ENCODE data around the gene IGF1R.

Gene IGF1R

DNA sequence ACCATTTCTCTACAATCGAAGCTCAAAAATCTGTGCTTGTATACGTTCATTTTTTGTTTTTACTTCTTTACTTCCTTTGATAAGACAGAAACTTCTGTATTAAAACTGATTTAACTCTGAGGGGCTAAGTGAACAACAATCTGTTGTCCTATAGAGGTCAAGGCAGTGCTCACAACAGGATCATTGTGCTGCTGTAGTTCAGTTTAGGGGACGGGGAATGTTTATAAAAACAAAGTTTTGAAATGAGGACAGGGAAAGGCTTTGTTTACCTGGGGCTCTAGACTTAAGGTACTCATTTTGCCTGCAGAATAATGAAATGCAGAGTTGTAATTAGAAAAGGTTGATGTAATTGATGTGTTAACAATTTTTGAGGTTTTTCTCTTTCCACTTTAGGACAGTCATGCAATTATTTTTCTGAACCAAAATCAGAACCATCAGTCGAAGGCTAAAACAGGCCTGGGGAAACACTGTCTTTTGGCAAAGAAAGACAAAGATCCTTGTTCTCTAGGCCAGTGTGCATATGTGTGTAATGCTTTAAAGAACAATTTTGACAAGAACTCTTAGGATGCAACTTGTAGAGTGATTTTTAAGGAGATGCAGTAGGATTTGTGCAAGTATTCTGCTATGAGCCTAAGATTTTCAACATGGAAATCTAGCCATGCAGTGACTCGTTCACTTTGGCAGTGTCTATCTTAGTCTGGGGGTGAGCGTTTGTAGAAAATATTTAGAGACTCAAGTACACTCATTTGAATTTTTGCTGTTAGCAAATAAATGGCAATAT, 194.0 kb downstream of the IGF1R start:
- TF ChIP-seq, protein P1, sequence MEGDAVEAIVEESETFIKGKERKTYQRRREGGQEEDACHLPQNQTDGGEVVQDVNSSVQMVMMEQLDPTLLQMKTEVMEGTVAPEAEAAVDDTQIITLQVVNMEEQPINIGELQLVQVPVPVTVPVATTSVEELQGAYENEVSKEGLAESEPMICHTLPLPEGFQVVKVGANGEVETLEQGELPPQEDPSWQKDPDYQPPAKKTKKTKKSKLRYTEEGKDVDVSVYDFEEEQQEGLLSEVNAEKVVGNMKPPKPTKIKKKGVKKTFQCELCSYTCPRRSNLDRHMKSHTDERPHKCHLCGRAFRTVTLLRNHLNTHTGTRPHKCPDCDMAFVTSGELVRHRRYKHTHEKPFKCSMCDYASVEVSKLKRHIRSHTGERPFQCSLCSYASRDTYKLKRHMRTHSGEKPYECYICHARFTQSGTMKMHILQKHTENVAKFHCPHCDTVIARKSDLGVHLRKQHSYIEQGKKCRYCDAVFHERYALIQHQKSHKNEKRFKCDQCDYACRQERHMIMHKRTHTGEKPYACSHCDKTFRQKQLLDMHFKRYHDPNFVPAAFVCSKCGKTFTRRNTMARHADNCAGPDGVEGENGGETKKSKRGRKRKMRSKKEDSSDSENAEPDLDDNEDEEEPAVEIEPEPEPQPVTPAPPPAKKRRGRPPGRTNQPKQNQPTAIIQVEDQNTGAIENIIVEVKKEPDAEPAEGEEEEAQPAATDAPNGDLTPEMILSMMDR (IDR thresholded peaks at IDR 0.05; ENCODE audit: borderline replicate concordance, insufficient read depth, low read depth, low read length) = no peak

DNA sequence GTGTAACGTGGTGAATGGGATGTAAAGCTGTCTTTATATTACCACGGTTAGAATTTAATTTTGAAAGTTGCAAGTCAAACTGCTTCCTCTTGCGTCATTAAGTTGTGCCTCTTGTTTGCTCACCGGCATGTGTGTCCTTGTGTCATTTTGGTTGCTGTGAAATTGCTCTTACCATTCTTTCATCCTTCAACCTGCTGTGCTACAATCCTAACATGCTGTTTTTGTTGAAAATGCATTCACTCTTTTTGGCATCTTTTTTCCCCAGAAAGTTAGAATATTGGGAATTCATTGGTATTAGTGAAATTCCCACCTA, 194.6 kb downstream of the IGF1R start:
- TF ChIP-seq, protein P1 (IDR thresholded peaks at IDR 0.05; ENCODE audit: borderline replicate concordance, insufficient read depth, low read depth, low read length) = no peak
- no peak overlapping the region for H3K4me3 ChIP-seq (ENCODE audit: low read depth, low read length)

More for the DNA sequence above, 194.0 kb downstream of the IGF1R start:
- no peak overlapping the region for H3K4me3 ChIP-seq (ENCODE audit: low read depth, low read length)

- TF ChIP-seq, protein P1 (IDR thresholded peaks at IDR 0.05; ENCODE audit: borderline replicate concordance, insufficient read depth, low read depth, low read length) = no peak
- no peak overlapping the region for H3K4me3 ChIP-seq (ENCODE audit: low read depth, low read length)
Observed at GRCh38 chr15:98843844-98844243, 195.5 kb downstream of the IGF1R start.

DNA sequence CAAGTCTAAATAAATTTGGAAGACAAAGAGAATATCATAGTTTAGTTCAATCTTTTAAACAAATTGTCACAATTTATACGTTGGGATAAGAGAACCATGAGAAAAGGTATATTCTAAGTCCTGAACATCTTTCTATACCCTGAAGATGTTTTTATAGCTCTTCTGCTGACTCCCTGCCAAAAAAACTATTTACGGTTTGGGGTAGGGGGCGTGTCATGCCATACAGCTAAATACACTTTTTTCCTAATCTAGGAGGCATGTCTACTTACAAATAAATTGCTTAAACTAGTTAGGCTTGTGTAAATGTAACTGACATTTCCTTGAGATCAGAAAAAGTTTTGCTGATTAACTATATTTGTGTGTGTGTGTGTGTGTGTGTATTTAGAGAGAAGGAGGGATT, 195.9 kb downstream of the IGF1R start:
- no peak overlapping the region for H3K4me3 ChIP-seq (ENCODE audit: low read depth, low read length)
- TF ChIP-seq, protein P1 (IDR thresholded peaks at IDR 0.05; ENCODE audit: borderline replicate concordance, insufficient read depth, low read depth, low read length) = no peak

- TF ChIP-seq, protein P1 (IDR thresholded peaks at IDR 0.05; ENCODE audit: borderline replicate concordance, insufficient read depth, low read depth, low read length) = no peak
Observed at GRCh38 chr15:98845138-98845884, 197.0 kb downstream of the IGF1R start.

GRCh38 chr15:98850961-98851572, 202.7 kb downstream of the IGF1R start:
- TF ChIP-seq, protein P1 (IDR thresholded peaks at IDR 0.05; ENCODE audit: borderline replicate concordance, insufficient read depth, low read depth, low read length) = peak; percentile 64
- no peak overlapping the region for H3K4me3 ChIP-seq (ENCODE audit: low read depth, low read length)

More at GRCh38 chr15:98845138-98845884, 197.0 kb downstream of the IGF1R start:
- no peak overlapping the region for H3K4me3 ChIP-seq (ENCODE audit: low read depth, low read length)
